H7 (cell line): ENCODE measurements around the gene PER1. TPM values are rescaled to one million over a fixed set of nuclear protein-coding genes. Genes with fewer than 3 reads are reported as not detected.
A peak's percentile ranks its signal among the peaks of the same experiment; 100 is the strongest.

Experiments
- DNase-seq: peaks from one replicate; pipeline ENCODE4 v3.0.0; 2012
- H3K27me3 ChIP-seq: 2 replicates; pipeline ENCODE4 v1.6.0; 2011; ENCODE audit warnings: mild to moderate bottlenecking, low read length; ENCODE audit not compliant: control insufficient read depth, insufficient read depth
- H3K36me3 ChIP-seq: replicated peaks from 2 replicates; pipeline ENCODE4 v1.5.1; 2011; ENCODE audit warnings: low read length; ENCODE audit not compliant: control insufficient read depth, insufficient read depth
- H3K4me3 ChIP-seq: 2 replicates; pipeline ENCODE4 v1.5.1; 2011; ENCODE audit warnings: low read depth, mild to moderate bottlenecking, control low read depth, low read length, moderate library complexity; ENCODE audit not compliant: insufficient read depth
- total RNA-seq: library from RNA; depleted of rRNA; stranded (reverse); fragments of >200 nt; shearing (Covaris generic); gene quantifications from 2 replicates; pipeline ENCODE4 v1.2.3, GENCODE V29; 2014

The PER1 gene
- total RNA-seq, 1 experiment from 2014 or later = 19.2 TPM

- DNase-seq = peak; percentile 93
- H3K4me3 ChIP-seq = peak overlapping the region; percentile 89
- H3K36me3 ChIP-seq = peaks cover 17% of the 10 kb centered on the region
- H3K27me3 ChIP-seq = no peaks in the 10 kb centered on the region
Observed at GRCh38 chr17:8151120-8151640, 1.0 kb downstream of the PER1 start.

- DNase-seq = peak; percentile 28
- Histone ChIP-seq H3K27me3 (no peaks in the 10 kb centered on the region), H3K36me3 (peaks cover 22% of the 10 kb centered on the region), H3K4me3 (peak overlapping the region; percentile 89)
Observed at GRCh38 chr17:8150194-8151119, 1.7 kb downstream of the PER1 start.

GRCh38 chr17:8149419-8150193 lies 2.6 kb downstream of the PER1 start:
- no peaks in the 10 kb centered on the region for H3K27me3 ChIP-seq
- no peak overlapping the region for H3K4me3 ChIP-seq
- H3K36me3 ChIP-seq = peaks cover 22% of the 10 kb centered on the region
- DNase-seq = peak; percentile 31

GRCh38 chr17:8148560-8148959 lies 3.6 kb downstream of the PER1 start:
- no peaks in the 10 kb centered on the region for H3K27me3 ChIP-seq
- peaks cover 24% of the 10 kb centered on the region for H3K36me3 ChIP-seq
- peak; percentile 28 for DNase-seq
- no peak overlapping the region for H3K4me3 ChIP-seq

GRCh38 chr17:8147805-8148404 lies 4.3 kb downstream of the PER1 start:
- Histone ChIP-seq H3K27me3 (no peaks in the 10 kb centered on the region), H3K4me3 (no peak overlapping the region), H3K36me3 (peaks cover 24% of the 10 kb centered on the region)
- peak; percentile 45 for DNase-seq

GRCh38 chr17:8147141-8147804 lies 4.9 kb downstream of the PER1 start:
- H3K4me3 ChIP-seq = no peak overlapping the region
- no peaks in the 10 kb centered on the region for H3K27me3 ChIP-seq
- peak; percentile 29 for DNase-seq
- H3K36me3 ChIP-seq = peaks cover 27% of the 10 kb centered on the region

- Histone ChIP-seq H3K4me3 (no peak overlapping the region), H3K36me3 (peaks cover 27% of the 10 kb centered on the region), H3K27me3 (no peaks in the 10 kb centered on the region)
- peak; percentile 24 for DNase-seq
Observed at GRCh38 chr17:8146381-8147140, 5.6 kb downstream of the PER1 start.

- DNase-seq = peak; percentile 19
- no peaks in the 10 kb centered on the region for H3K27me3 ChIP-seq
- H3K36me3 ChIP-seq = peaks cover 30% of the 10 kb centered on the region
- no peak overlapping the region for H3K4me3 ChIP-seq
Observed at GRCh38 chr17:8145811-8146210, 6.4 kb downstream of the PER1 start.

GRCh38 chr17:8144401-8145231 lies 7.6 kb downstream of the PER1 start:
- peak; percentile 34 for DNase-seq
- Histone ChIP-seq H3K4me3 (no peak overlapping the region), H3K36me3 (peaks cover 31% of the 10 kb centered on the region), H3K27me3 (no peaks in the 10 kb centered on the region)

GRCh38 chr17:8143581-8144400 lies 8.4 kb downstream of the PER1 start:
- Histone ChIP-seq H3K36me3 (peaks cover 26% of the 10 kb centered on the region), H3K4me3 (no peak overlapping the region), H3K27me3 (no peaks in the 10 kb centered on the region)
- DNase-seq = no peak

GRCh38 chr17:8142887-8143580 lies 9.2 kb downstream of the PER1 start:
- no peak overlapping the region for H3K4me3 ChIP-seq
- H3K36me3 ChIP-seq = peaks cover 23% of the 10 kb centered on the region
- no peak for DNase-seq
- H3K27me3 ChIP-seq = no peaks in the 10 kb centered on the region
